HEK293 (cell line): ENCODE measurements around the gene VWA5B1.
A peak's percentile ranks its signal among the peaks of the same experiment; 100 is the strongest.

Experiments
- CTCF ChIA-PET: fragments of 350-600 bp; formaldehyde crosslinking; extraction: SDS; loops from one replicate; lab custom pipeline; 2021; ENCODE audit warnings: antibody characterized with exemption; lab: Yijun Ruan, JAX
- POLR2A ChIA-PET: fragments of 300-600 bp; formaldehyde crosslinking; extraction: SDS; loops from one replicate; lab custom pipeline; 2020; ENCODE audit warnings: antibody characterized with exemption, inconsistent platforms; lab: Yijun Ruan, JAX
- H3K27ac ChIP-seq: fragments of 200-500 bp; sonication (Bioruptor generic); 2 replicates; pipeline ENCODE4 v1.5.1; 2014; ENCODE audit warnings: low read depth, low read length, control low read depth, inconsistent platforms; ENCODE audit errors: extremely low read depth
- H3K36me3 ChIP-seq, 2 experiments: fragments of 200-500 bp in 1 of 2; sonication (Bioruptor generic) in 1 of 2; 1 replicate in 1 of 2; 2 replicates in 1 of 2; pipeline ENCODE4 v1.5.1; 2014 to 2017; ENCODE audit warnings: inconsistent platforms in 2 of 2, low read length in 2 of 2; ENCODE audit not compliant: control insufficient read depth in 2 of 2, insufficient read depth in 1 of 2
- H3K4me1 ChIP-seq: fragments of 200-500 bp; sonication (Bioruptor generic); 2 replicates; pipeline ENCODE4 v1.5.1; 2014; ENCODE audit warnings: mild to moderate bottlenecking, low read length, inconsistent platforms; ENCODE audit not compliant: control insufficient read depth, insufficient read depth
- H3K4me3 ChIP-seq: 2 replicates; pipeline ENCODE4 v1.5.1; 2011; ENCODE audit warnings: low read depth, mild to moderate bottlenecking, control low read depth, low read length, moderate library complexity
- H3K9me3 ChIP-seq: fragments of 200-500 bp; sonication (Bioruptor generic); 2 replicates; pipeline ENCODE4 v1.5.1; 2014; ENCODE audit warnings: low read depth, low read length, inconsistent platforms; ENCODE audit not compliant: control insufficient read depth, insufficient read depth
- BCL11A ChIP-seq: fragments of 450-650 bp; formaldehyde crosslinking; IDR thresholded peaks from 2 replicates; pipeline ENCODE4 v1.5.1; 2016; ENCODE audit warnings: low read depth, missing biosample characterization, missing genetic modification characterization
- EGR2 ChIP-seq: fragments of 450-650 bp; formaldehyde crosslinking; IDR thresholded peaks from 2 replicates; pipeline ENCODE4 v1.5.1; 2016; ENCODE audit warnings: low read depth, missing biosample characterization, missing genetic modification characterization
- GLIS1 ChIP-seq: fragments of 450-650 bp; formaldehyde crosslinking; IDR thresholded peaks from 2 replicates; pipeline ENCODE4 v1.5.1; 2016; ENCODE audit warnings: missing biosample characterization, missing genetic modification characterization
- KLF17 ChIP-seq: fragments of 450-650 bp; formaldehyde crosslinking; IDR thresholded peaks from 2 replicates; pipeline ENCODE4 v1.5.1; 2016; ENCODE audit warnings: missing biosample characterization, missing genetic modification characterization
- PRDM4 ChIP-seq: fragments of 450-650 bp; formaldehyde crosslinking; IDR thresholded peaks from 2 replicates; pipeline ENCODE4 v1.5.1; 2017; ENCODE audit warnings: missing biosample characterization, missing genetic modification characterization
- SCRT2 ChIP-seq: fragments of 450-650 bp; formaldehyde crosslinking; IDR thresholded peaks from 2 replicates; pipeline ENCODE4 v1.5.1; 2016; ENCODE audit warnings: missing biosample characterization, missing genetic modification characterization
- WT1 ChIP-seq: fragments of 450-650 bp; formaldehyde crosslinking; IDR thresholded peaks from 2 replicates; pipeline ENCODE4 v1.5.1; 2016; ENCODE audit warnings: missing biosample characterization, missing genetic modification characterization
- ZBTB17 ChIP-seq: fragments of 450-650 bp; formaldehyde crosslinking; IDR thresholded peaks from 2 replicates; pipeline ENCODE4 v1.5.1; 2016; ENCODE audit warnings: missing biosample characterization, missing genetic modification characterization
- ZFHX2 ChIP-seq: fragments of 450-650 bp; formaldehyde crosslinking; conservative IDR thresholded peaks from 2 replicates; pipeline ENCODE4 v1.5.1; 2016; ENCODE audit warnings: missing biosample characterization, missing genetic modification characterization
- ZFP41 ChIP-seq: fragments of 450-650 bp; formaldehyde crosslinking; IDR thresholded peaks from 2 replicates; pipeline ENCODE4 v1.5.1; 2016; ENCODE audit warnings: missing biosample characterization, missing genetic modification characterization, borderline replicate concordance
- ZNF114 ChIP-seq: fragments of 450-650 bp; formaldehyde crosslinking; IDR thresholded peaks from 2 replicates; pipeline ENCODE4 v1.5.0; 2017; ENCODE audit warnings: missing biosample characterization, missing genetic modification characterization
- ZNF157 ChIP-seq: fragments of 450-650 bp; formaldehyde crosslinking; IDR thresholded peaks from 2 replicates; pipeline ENCODE4 v1.5.1; 2016; ENCODE audit warnings: missing biosample characterization, missing genetic modification characterization
- ZNF174 ChIP-seq: fragments of 450-650 bp; formaldehyde crosslinking; IDR thresholded peaks from 2 replicates; pipeline ENCODE4 v1.5.0; 2017; ENCODE audit warnings: missing biosample characterization, mild to moderate bottlenecking, missing genetic modification characterization
- ZNF324 ChIP-seq: fragments of 450-650 bp; formaldehyde crosslinking; IDR thresholded peaks from 2 replicates; pipeline ENCODE4 v1.5.1; 2016; ENCODE audit warnings: missing biosample characterization, missing genetic modification characterization
- ZNF404 ChIP-seq: fragments of 450-650 bp; formaldehyde crosslinking; IDR thresholded peaks from 2 replicates; pipeline ENCODE4 v1.5.1; 2017; ENCODE audit warnings: missing biosample characterization, missing genetic modification characterization
- ZNF426 ChIP-seq: fragments of 450-650 bp; formaldehyde crosslinking; IDR thresholded peaks from 2 replicates; pipeline ENCODE4 v1.5.1; 2017; ENCODE audit warnings: missing biosample characterization, missing genetic modification characterization, mild to moderate bottlenecking, inconsistent platforms, moderate library complexity
- ZNF654 ChIP-seq: fragments of 450-650 bp; formaldehyde crosslinking; IDR thresholded peaks from 2 replicates; pipeline ENCODE4 v1.5.1; 2016; ENCODE audit warnings: low read depth, missing biosample characterization, missing genetic modification characterization
- ZNF670 ChIP-seq: fragments of 450-650 bp; formaldehyde crosslinking; IDR thresholded peaks from 2 replicates; pipeline ENCODE4 v1.5.1; 2016; ENCODE audit warnings: missing biosample characterization, missing genetic modification characterization, low read depth
- ZNF701 ChIP-seq: fragments of 450-650 bp; formaldehyde crosslinking; IDR thresholded peaks from 2 replicates; pipeline ENCODE4 v1.5.1; 2016; ENCODE audit warnings: missing biosample characterization, missing genetic modification characterization
- ZNF768 ChIP-seq: fragments of 450-650 bp; formaldehyde crosslinking; IDR thresholded peaks from 2 replicates; pipeline ENCODE4 v1.5.1; 2018; ENCODE audit warnings: missing biosample characterization, mild to moderate bottlenecking, missing genetic modification characterization
- ZNF785 ChIP-seq: fragments of 450-650 bp; formaldehyde crosslinking; IDR thresholded peaks from 2 replicates; pipeline ENCODE4 v1.5.1; 2016; ENCODE audit warnings: missing biosample characterization, missing genetic modification characterization
- TF ChIP-seq, protein P1 (sequence below): fragments of 450-650 bp; formaldehyde crosslinking; IDR thresholded peaks from 2 replicates; pipeline ENCODE4 v1.5.1; 2016; ENCODE audit warnings: missing biosample characterization, missing genetic modification characterization
- TF ChIP-seq, protein P2 (sequence below): fragments of 450-650 bp; formaldehyde crosslinking; IDR thresholded peaks from 2 replicates; pipeline ENCODE4 v1.5.1; 2016; ENCODE audit warnings: missing biosample characterization, missing genetic modification characterization

VWA5B1 gene

DNA sequence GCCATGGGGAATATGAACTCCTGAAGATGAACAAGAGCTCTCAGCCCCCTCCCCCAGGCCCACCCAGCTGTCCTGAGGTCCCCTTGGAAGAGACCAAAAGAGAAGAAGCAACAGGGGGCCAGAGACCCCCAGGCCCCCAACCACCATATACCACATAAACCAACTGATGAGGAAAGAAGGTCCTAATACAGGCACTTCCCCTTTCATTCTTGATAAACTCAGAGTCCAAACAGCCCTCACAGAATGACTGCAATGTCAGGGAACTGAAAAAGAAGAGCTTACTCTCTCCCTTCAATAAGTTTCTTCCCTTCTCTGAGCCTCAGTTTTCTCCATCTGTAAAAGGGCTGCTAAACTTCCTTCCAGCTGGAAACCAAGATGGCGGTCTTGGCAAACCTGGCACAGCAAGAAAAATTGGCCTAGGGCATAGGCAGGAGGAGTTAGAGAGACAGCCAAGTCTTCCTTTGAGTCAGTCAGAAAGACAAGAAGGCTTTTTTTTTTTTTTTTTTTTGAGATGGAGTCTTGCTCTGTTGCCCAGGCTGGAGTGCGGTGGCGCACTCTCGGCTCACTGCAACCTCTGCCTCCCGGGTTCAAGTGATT lies 90.5 kb downstream of the VWA5B1 start (continued):
- TF ChIP-seq ZBTB17 (tag by site-specific recombination) = no peak
- no peak for TF ChIP-seq ZNF404 (tag by site-specific recombination)
- TF ChIP-seq ZNF701 (tag by site-specific recombination) = no peak
- no peak for TF ChIP-seq ZNF174 (tag by site-specific recombination)
- TF ChIP-seq SCRT2 (tag by site-specific recombination) = no peak

- POLR2A ChIA-PET = interaction anchor here (0.7 kb wide), 1 partner anchor 53 kb away, joined by 7 read pairs; no protein-coding TSS in a partner anchor
- no peak overlapping the region for H3K4me3 ChIP-seq
- no peaks in the 10 kb centered on the region for H3K4me1 ChIP-seq
- no peaks in the 10 kb centered on the region for H3K9me3 ChIP-seq
- TF ChIP-seq ZNF768 (tag by site-specific recombination) (0 out of 2 replicates have a peak, but pooled peaks have one; percentile 27), ZNF174 (tag by site-specific recombination) (no peak)
- TF ChIP-seq, all 188 proteins: peak for 1
- CTCF ChIA-PET = interaction anchor here (1.4 to 7.0 kb wide), 2 partner anchors 19 to 49 kb away, joined by 3 to 50 read pairs; no protein-coding TSS in a partner anchor
- Histone ChIP-seq H3K36me3 (no peaks in the 10 kb centered on the region), H3K27ac (no peak overlapping the region)
These were observed 91.3 kb downstream of the VWA5B1 start for GRCh38 chr1:20381961-20382360.

GRCh38 chr1:20382711-20383110 lies 92.0 kb downstream of the VWA5B1 start:
- CTCF ChIA-PET = interaction anchor here (1.0 to 7.0 kb wide), 3 partner anchors 15 to 48 kb away, joined by 3 to 50 read pairs (median 3); no protein-coding TSS in a partner anchor
- H3K9me3 ChIP-seq = no peaks in the 10 kb centered on the region
- no peak overlapping the region for H3K27ac ChIP-seq
- no peaks in the 10 kb centered on the region for H3K4me1 ChIP-seq
- POLR2A ChIA-PET = no interaction called here
- no peak for TF ChIP-seq ZNF670 (tag by site-specific recombination)
- TF ChIP-seq ZFHX2 (tag by site-specific recombination) = 0 out of 2 replicates have a peak, but pooled peaks have one; percentile 5
- 0 out of 2 replicates have a peak, but pooled peaks have one; percentile 11 for TF ChIP-seq GLIS1 (tag by site-specific recombination)
- TF ChIP-seq EGR2 (tag by site-specific recombination) = no peak
- no peaks in the 10 kb centered on the region for H3K36me3 ChIP-seq
- H3K4me3 ChIP-seq = no peak overlapping the region

GRCh38 chr1:20383631-20384030 lies 93.0 kb downstream of the VWA5B1 start:
- Histone ChIP-seq H3K9me3 (no peaks in the 10 kb centered on the region), H3K27ac (no peak overlapping the region), H3K4me1 (no peaks in the 10 kb centered on the region), H3K36me3 (no peaks in the 10 kb centered on the region), H3K4me3 (no peak overlapping the region)
- CTCF ChIA-PET = interaction anchor here (0.7 to 1.0 kb wide), 2 partner anchors 16 to 22 kb away, joined by 3 read pairs; no protein-coding TSS in a partner anchor
- POLR2A ChIA-PET = no interaction called here
- TF ChIP-seq PRDM4 (tag by site-specific recombination) = no peak
- TF ChIP-seq ZNF785 (tag by site-specific recombination) = no peak
- TF ChIP-seq, protein P1, sequence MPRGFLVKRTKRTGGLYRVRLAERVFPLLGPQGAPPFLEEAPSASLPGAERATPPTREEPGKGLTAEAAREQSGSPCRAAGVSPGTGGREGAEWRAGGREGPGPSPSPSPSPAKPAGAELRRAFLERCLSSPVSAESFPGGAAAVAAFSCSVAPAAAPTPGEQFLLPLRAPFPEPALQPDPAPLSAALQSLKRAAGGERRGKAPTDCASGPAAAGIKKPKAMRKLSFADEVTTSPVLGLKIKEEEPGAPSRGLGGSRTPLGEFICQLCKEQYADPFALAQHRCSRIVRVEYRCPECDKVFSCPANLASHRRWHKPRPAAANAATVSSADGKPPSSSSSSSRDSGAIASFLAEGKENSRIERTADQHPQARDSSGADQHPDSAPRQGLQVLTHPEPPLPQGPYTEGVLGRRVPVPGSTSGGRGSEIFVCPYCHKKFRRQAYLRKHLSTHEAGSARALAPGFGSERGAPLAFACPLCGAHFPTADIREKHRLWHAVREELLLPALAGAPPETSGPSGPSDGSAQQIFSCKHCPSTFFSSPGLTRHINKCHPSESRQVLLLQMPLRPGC = no peak
- no peak for TF ChIP-seq ZNF114
- TF ChIP-seq ZFP41 (tag by site-specific recombination) = no peak
- TF ChIP-seq ZNF426 (tag by site-specific recombination) = no peak
- TF ChIP-seq WT1 (tag by site-specific recombination) = no peak
- TF ChIP-seq ZNF701 (tag by site-specific recombination) = no peak
- TF ChIP-seq, protein P2, sequence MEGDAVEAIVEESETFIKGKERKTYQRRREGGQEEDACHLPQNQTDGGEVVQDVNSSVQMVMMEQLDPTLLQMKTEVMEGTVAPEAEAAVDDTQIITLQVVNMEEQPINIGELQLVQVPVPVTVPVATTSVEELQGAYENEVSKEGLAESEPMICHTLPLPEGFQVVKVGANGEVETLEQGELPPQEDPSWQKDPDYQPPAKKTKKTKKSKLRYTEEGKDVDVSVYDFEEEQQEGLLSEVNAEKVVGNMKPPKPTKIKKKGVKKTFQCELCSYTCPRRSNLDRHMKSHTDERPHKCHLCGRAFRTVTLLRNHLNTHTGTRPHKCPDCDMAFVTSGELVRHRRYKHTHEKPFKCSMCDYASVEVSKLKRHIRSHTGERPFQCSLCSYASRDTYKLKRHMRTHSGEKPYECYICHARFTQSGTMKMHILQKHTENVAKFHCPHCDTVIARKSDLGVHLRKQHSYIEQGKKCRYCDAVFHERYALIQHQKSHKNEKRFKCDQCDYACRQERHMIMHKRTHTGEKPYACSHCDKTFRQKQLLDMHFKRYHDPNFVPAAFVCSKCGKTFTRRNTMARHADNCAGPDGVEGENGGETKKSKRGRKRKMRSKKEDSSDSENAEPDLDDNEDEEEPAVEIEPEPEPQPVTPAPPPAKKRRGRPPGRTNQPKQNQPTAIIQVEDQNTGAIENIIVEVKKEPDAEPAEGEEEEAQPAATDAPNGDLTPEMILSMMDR (tag by site-specific recombination) = no peak
- no peak for TF ChIP-seq ZNF654 (tag by site-specific recombination)
- no peak for TF ChIP-seq ZNF324 (tag by site-specific recombination)
- TF ChIP-seq BCL11A (tag by site-specific recombination) = no peak
- no peak for TF ChIP-seq ZNF157
- TF ChIP-seq KLF17 (tag by site-specific recombination) = no peak
